Measurements from ENCODE around the gene ECI1. TPM values are rescaled to one million over a fixed set of nuclear protein-coding genes. Genes with fewer than 3 reads are reported as not detected.

The ECI1 gene
- total RNA-seq, 2 donors from 2014 or later: 109 to 134 TPM

GRCh38 chr16:2231016-2231931 is 20.1 kb downstream of the ECI1 start:
- intact Hi-C loops (cut with DNase I): no loop called here
- H3K9me3 ChIP-seq: no peaks in the 10 kb centered on the region
- peaks cover 4% of the 10 kb centered on the region for H3K4me1 ChIP-seq
- H3K9ac ChIP-seq (ENCODE audit: low read depth in 2 of 2, low read length in 2 of 2): no peak overlapping the region
- peaks cover 5% of the 10 kb centered on the region for H3K27me3 ChIP-seq
- TF ChIP-seq CTCF (IDR thresholded peaks at IDR 0.05): no peak
- no peak overlapping the region for H3K27ac ChIP-seq
- H3K36me3 ChIP-seq: peaks cover 34% of the 10 kb centered on the region
- no peak overlapping the region for H3K4me3 ChIP-seq
- DNase-seq: no peak

DNA sequence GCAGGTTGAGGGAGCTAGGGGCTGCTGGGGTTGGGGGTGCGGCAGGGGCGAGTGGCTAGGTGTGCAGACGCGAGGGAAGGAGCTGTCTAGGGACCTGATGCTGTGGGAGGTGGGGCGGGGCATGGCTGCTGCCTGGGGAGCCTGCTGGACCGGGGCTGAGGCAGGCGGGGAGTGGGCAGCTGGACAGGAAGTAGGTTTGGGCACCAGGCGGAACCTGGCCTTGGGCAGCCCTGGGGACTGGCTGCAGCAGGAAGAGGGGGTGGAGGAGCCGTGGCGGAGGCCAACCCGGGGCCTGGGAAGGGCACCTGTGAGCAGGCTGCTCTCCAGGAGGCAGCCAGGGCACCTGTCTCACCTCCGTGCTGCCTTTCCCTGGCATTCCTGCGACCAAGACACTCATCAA is 21.0 kb downstream of the ECI1 start:
- no peaks in the 10 kb centered on the region for H3K9me3 ChIP-seq
- intact Hi-C loops (cut with DNase I): no loop called here
- no peak for TF ChIP-seq CTCF (IDR thresholded peaks at IDR 0.05)
- H3K27ac ChIP-seq: no peak overlapping the region
- DNase-seq: no peak
- no peak overlapping the region for H3K9ac ChIP-seq (ENCODE audit: low read depth in 2 of 2, low read length in 2 of 2)
- H3K36me3 ChIP-seq: peaks cover 34% of the 10 kb centered on the region
- no peaks in the 10 kb centered on the region for H3K4me1 ChIP-seq
- H3K4me3 ChIP-seq: no peak overlapping the region
- H3K27me3 ChIP-seq: no peaks in the 10 kb centered on the region

DNA sequence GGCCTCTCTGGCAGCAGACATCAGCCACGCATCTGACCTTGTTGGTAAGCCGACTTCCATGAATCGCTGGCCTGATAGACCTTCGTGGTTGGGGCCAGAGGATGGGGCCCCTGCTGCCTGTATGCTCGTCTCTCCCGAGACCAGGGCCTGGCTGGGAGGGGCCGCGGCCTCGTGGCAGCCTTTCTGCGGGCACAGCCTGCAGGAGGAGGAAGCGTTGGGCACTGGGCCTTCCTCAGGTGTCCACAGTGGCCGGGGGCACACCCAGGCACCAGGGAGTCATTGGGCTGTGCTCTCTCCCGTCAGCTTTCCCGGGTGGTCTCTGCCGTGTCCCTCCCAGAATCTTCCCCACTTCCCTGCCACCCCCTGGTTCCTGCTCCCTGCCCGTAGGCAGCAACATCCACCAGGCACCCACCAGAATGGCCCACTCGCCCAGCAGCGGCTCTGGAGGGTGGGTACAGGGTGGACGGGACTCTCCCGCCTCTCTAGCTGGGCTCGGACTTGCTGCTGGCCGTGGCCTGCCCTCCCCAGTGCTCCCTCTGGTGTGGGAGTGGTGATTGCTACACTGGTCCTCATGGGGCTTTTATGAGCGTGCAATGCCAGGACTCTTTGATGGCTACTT is 21.6 kb downstream of the ECI1 start:
- no peaks in the 10 kb centered on the region for H3K4me1 ChIP-seq
- intact Hi-C loops (cut with DNase I): no loop called here
- H3K27ac ChIP-seq: no peak overlapping the region
- no peak overlapping the region for H3K9ac ChIP-seq (ENCODE audit: low read depth in 2 of 2, low read length in 2 of 2)
- H3K9me3 ChIP-seq: no peaks in the 10 kb centered on the region
- peaks cover 32% of the 10 kb centered on the region for H3K36me3 ChIP-seq
- H3K27me3 ChIP-seq: no peaks in the 10 kb centered on the region
- DNase-seq: no peak
- no peak overlapping the region for H3K4me3 ChIP-seq
- no peak for TF ChIP-seq CTCF (IDR thresholded peaks at IDR 0.05)

GRCh38 chr16:2229091-2229490 is 22.3 kb downstream of the ECI1 start:
- Histone ChIP-seq H3K36me3 (peaks cover 27% of the 10 kb centered on the region), H3K4me1 (no peaks in the 10 kb centered on the region), H3K27me3 (no peaks in the 10 kb centered on the region), H3K9ac (ENCODE audit: low read depth in 2 of 2, low read length in 2 of 2) (no peak overlapping the region), H3K27ac (no peak overlapping the region), H3K4me3 (no peak overlapping the region), H3K9me3 (no peaks in the 10 kb centered on the region)
- no peak for TF ChIP-seq CTCF (IDR thresholded peaks at IDR 0.05)
- intact Hi-C loops (cut with DNase I): no loop called here
- DNase-seq: no peak

DNA sequence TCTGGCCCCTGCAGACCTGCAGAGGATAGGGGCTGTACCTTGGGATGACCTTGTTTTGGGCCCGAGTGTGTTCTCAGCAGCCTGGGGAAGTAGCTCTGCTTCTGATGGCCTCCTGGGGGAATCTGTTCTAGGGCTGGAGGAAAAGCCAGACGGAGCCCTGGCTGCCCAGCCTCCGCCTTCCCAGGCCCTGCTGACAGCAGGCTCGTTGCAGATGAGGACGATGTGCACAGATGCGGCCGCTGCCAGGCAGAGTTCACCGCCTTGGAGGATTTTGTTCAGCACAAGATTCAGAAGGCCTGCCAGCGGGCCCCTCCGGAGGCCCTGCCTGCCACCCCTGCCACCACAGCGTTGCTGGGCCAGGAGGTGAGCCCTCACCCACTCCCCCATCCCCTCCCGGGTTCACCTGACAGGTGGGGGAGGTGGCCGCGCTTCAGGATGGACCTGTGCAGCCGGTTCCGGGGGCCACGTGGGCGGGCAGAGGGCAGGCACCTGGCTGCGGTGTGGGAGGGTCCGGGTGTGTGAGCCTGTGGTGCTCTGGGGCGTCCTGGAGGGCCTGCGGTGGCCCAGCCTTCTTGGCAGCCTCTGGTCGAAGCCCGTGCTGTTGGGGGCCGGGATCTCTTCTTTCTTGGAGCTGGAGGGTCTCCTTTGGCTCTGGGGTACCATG is 23.1 kb downstream of the ECI1 start:
- Histone ChIP-seq H3K27ac (no peak overlapping the region), H3K9me3 (no peaks in the 10 kb centered on the region), H3K27me3 (no peaks in the 10 kb centered on the region), H3K36me3 (peaks cover 26% of the 10 kb centered on the region), H3K4me3 (no peak overlapping the region), H3K9ac (ENCODE audit: low read depth in 2 of 2, low read length in 2 of 2) (peak overlapping the region in 1 of 2 donors; percentile 14), H3K4me1 (no peaks in the 10 kb centered on the region)
- DNase-seq: no peak
- no peak for TF ChIP-seq CTCF (IDR thresholded peaks at IDR 0.05)
- intact Hi-C loops (cut with DNase I): no loop called here
